ENCODE data around the gene SAE1. TPM values are rescaled to one million over a fixed set of nuclear protein-coding genes. Genes with fewer than 3 reads are reported as not detected.

The SAE1 gene
- total RNA-seq, result 10 to 100 TPM; 35.3 to 36.0 TPM
- 100 to 1,000 TPM; 107 to 182 TPM for polyA plus RNA-seq

DNA sequence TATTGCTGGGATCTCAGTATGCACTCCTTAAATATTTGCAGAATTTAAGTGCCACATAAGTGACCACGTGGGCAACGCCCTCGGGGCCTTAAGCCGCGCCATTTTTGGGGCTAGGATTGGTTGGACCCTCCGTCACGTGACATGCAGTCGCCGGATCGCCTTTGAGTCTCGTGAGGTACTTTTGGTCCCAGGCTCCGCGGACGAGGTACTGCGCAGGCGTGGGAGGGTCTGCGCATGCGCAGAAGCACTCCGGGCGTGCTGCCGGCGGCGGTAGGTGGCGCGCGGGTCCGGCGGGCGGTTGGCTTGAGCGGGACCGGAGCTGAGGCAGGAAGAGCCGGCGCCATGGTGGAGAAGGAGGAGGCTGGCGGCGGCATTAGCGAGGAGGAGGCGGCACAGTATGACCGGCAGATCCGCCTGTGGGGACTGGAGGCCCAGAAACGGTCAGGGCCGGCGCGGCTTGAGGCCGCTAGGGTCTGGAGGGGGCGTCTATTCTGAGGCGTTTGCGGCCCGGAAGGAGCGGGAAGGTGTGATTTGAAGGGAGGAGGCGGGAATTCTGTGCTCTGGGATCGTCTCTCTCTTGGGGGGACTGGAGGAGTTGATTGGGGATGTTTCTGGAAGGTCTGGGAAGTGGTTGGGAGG, at the start of gene SAE1:
Gene SAE1 (plus strand): TSS at position 247 of the 639 bp plus-strand sequence. CDS start 96 bp downstream, at position 343.
- peaks cover 43% of the 10 kb centered on the region for H3K4me1 ChIP-seq (ENCODE audit: insufficient read depth, low read length)
- peak; percentile 88 to 91 (median 90) for DNase-seq
- intact Hi-C loops (cut with micrococcal nuclease), result loop anchor here (1.0 to 2.0 kb wide), 4 partner anchors 18 to 384 kb away; partner anchors contain the start of genes NAPA and ZC3H4
- ChIA-PET POLR2A (ENCODE audit: partially characterized antibody) (interaction anchor here (0.7 to 4.0 kb wide), 22 partner anchors 13 to 163 kb away, joined by 3 to 48 read pairs (median 4); partner anchors contain the start of genes CCDC9, INAFM1, TMEM160 and ZC3H4), CTCF (ENCODE audit: partially characterized antibody) (interaction anchor here (0.6 to 17.5 kb wide), 21 partner anchors 13 to 173 kb away, joined by 3 to 199 read pairs (median 6); partner anchors contain the start of gene ZC3H4)
- H3K27ac ChIP-seq (ENCODE audit: low read depth, low read length), result peak within 1 kb of the TSS; percentile 73
- peaks cover 5 to 21% of the 10 kb centered on the region in 2 donors for H3K36me3 Mint-ChIP-seq
- H3K27me3 ChIP-seq (ENCODE audit: insufficient read depth, low read length), result no peaks in the 10 kb centered on the region
- peak within 1 kb of the TSS; percentile 97 to 100 (median 100) for H3K4me3 Mint-ChIP-seq
- peak within 1 kb of the TSS; percentile 93 to 99 (median 98) for H3K27ac Mint-ChIP-seq
- H3K27me3 Mint-ChIP-seq, result no peaks in the 10 kb centered on the region
- peaks cover 0 to 5% (median 0%) of the 10 kb centered on the region in 8 donors for H3K9me3 Mint-ChIP-seq
- no peaks in the 10 kb centered on the region for H3K36me3 ChIP-seq (ENCODE audit: insufficient read depth, low read length)
- H3K4me1 Mint-ChIP-seq, result peaks cover 33 to 55% (median 44%) of the 10 kb centered on the region in 4 donors
- no peaks in the 10 kb centered on the region for H3K9me3 ChIP-seq (ENCODE audit: control insufficient read depth in 1 of 2, low read length in 2 of 2)
- peak within 1 kb of the TSS; percentile 82 to 89 for H3K4me3 ChIP-seq (ENCODE audit: low read length in 2 of 2)

DNA sequence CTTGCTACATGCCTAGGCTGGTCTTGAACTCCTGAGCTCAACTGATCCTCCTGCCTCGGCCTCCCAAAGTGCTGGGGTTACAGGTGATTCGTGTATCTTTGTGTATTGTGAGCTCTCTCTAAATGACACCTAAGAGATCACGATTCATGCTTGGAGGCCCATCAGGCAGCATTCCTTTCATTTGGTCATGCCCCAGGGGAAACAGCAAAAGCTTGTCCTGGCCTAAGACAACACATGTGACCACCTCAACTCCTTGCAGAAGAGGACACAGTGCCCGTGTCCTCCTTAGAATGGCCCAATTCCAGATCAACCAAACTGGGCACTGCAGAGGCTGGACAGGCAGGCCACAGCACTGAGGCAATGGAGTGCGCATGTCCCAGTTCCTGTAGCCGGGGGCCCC, 49.5 kb upstream of the SAE1 start:
- peaks cover 59% of the 10 kb centered on the region for H3K36me3 ChIP-seq (ENCODE audit: insufficient read depth, low read length)
- no peaks in the 10 kb centered on the region for H3K27me3 ChIP-seq (ENCODE audit: insufficient read depth, low read length)
- H3K9me3 ChIP-seq (ENCODE audit: control insufficient read depth in 1 of 2, low read length in 2 of 2), result no peaks in the 10 kb centered on the region
- ChIA-PET POLR2A (ENCODE audit: partially characterized antibody) (interaction anchor here (1.7 to 8.5 kb wide), 2 partner anchors 29 to 45 kb away, joined by 5 to 109 read pairs; partner anchors contain the start of gene ZC3H4), CTCF (ENCODE audit: partially characterized antibody) (interaction anchor here (1.1 to 9.5 kb wide), 10 partner anchors 12 to 164 kb away, joined by 3 to 123 read pairs (median 23); partner anchors contain the start of genes SAE1 and ZC3H4)
- DNase-seq, result no peak
- H3K4me3 ChIP-seq (ENCODE audit: low read length in 2 of 2), result no peak overlapping the region
- Mint-ChIP-seq H3K4me1 (peaks cover 0 to 4% (median 0%) of the 10 kb centered on the region in 4 donors), H3K4me3 (no peak overlapping the region), H3K36me3 (peaks cover 44 to 69% of the 10 kb centered on the region in 2 donors), H3K9me3 (no peaks in the 10 kb centered on the region), H3K27me3 (no peaks in the 10 kb centered on the region), H3K27ac (peak overlapping the region in 1 of 7 donors; percentile 24)
- no peaks in the 10 kb centered on the region for H3K4me1 ChIP-seq (ENCODE audit: insufficient read depth, low read length)
- intact Hi-C loops (cut with micrococcal nuclease), result no loop called here
- no peak overlapping the region for H3K27ac ChIP-seq (ENCODE audit: low read depth, low read length)

DNA sequence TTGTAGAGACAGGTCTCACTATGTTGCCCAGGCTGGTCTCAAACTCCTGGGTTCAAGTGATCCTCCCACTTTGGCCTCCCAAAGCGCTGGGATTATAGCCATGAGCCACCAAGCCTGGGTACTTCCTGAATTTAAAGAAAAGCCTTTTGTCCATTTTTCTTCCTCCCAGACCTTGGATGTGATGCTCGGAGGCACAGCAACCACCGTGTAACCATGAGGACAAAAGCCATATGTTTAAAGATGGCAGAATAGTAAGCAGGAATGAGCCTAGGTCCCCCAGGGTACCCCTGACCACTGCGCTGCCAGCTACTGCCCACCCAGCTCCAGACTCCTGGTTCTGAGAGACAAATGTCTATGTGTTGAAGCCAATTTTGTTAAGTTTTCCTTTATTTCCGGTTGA, 48.1 kb upstream of the SAE1 start:
- Histone ChIP-seq H3K27ac (ENCODE audit: low read depth, low read length) (no peak overlapping the region), H3K27me3 (ENCODE audit: insufficient read depth, low read length) (no peaks in the 10 kb centered on the region), H3K9me3 (ENCODE audit: control insufficient read depth in 1 of 2, low read length in 2 of 2) (no peaks in the 10 kb centered on the region), H3K36me3 (ENCODE audit: insufficient read depth, low read length) (peaks cover 56% of the 10 kb centered on the region), H3K4me1 (ENCODE audit: insufficient read depth, low read length) (no peaks in the 10 kb centered on the region), H3K4me3 (ENCODE audit: low read length in 2 of 2) (no peak overlapping the region)
- ChIA-PET CTCF (ENCODE audit: partially characterized antibody) (interaction anchor here (4.2 to 9.5 kb wide), 5 partner anchors 11 to 162 kb away, joined by 17 to 123 read pairs (median 83); partner anchors contain the start of gene ZC3H4), POLR2A (ENCODE audit: partially characterized antibody) (interaction anchor here (1.2 to 8.5 kb wide), 3 partner anchors 12 to 28 kb away, joined by 3 to 109 read pairs (median 12); partner anchors contain the start of gene ZC3H4)
- no peak for DNase-seq
- Mint-ChIP-seq H3K4me1 (peaks cover 0 to 3% (median 0%) of the 10 kb centered on the region in 4 donors), H3K27me3 (no peaks in the 10 kb centered on the region), H3K4me3 (no peak overlapping the region), H3K36me3 (peaks cover 48 to 72% of the 10 kb centered on the region in 2 donors), H3K27ac (no peak overlapping the region), H3K9me3 (no peaks in the 10 kb centered on the region)
- intact Hi-C loops (cut with micrococcal nuclease), result no loop called here

DNA sequence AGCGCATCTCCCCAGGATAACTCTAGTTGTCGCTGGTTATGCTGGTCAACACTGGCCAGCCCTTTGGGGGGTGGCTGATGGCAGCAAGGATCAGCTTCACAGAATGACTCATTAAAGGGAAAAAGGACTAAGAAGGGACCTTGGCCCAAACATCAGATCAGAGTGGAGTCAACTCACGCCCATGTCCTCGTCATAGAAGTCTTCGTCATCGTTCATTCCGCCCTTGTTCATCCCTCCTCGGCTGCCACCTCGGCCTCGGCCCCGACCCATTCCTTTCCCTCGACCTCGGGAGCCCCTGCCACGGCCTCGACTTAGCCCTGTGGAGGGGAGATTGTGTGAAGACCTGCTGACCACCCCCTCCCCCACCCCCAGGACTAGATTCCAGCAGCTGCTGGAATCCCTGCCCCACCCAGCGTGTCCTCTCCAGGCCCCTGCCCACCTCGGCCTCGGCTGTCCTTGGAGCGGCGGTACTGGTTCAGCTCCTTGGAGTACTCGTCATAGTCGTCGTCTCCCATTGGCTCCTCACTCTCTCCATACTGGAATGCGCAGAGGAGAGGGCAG, 45.7 kb upstream of the SAE1 start:
- CTCF ChIA-PET (ENCODE audit: partially characterized antibody), result interaction anchor here (1.4 to 9.5 kb wide), 3 partner anchors 10 to 42 kb away, joined by 8 to 123 read pairs (median 108); no protein-coding TSS in a partner anchor
- peaks cover 49 to 75% of the 10 kb centered on the region in 2 donors for H3K36me3 Mint-ChIP-seq
- no peak overlapping the region for H3K27ac Mint-ChIP-seq

DNA sequence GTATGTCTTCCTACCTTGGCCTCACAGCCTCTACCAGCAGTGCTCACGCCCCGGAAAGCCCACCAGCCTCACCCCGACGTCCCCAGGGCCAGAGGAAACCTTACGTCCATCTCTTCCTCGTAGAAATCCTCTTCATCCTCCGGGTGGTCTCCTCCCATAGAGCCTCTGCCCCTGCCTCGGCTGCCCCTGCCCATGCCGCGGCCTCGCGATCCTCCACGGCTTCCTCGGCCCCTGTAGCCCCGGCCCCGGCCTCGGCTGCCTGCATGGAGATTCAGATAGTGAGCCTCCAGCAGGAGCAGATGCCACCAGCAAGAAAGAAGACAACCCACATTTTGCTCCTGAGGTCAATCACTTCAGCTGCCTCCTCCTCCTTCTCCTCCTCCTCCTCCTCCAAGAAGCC, 44.4 kb upstream of the SAE1 start:
- DNase-seq, result no peak
- Histone ChIP-seq H3K27me3 (ENCODE audit: insufficient read depth, low read length) (no peaks in the 10 kb centered on the region), H3K9me3 (ENCODE audit: control insufficient read depth in 1 of 2, low read length in 2 of 2) (no peaks in the 10 kb centered on the region), H3K4me1 (ENCODE audit: insufficient read depth, low read length) (no peaks in the 10 kb centered on the region), H3K4me3 (ENCODE audit: low read length in 2 of 2) (no peak overlapping the region), H3K27ac (ENCODE audit: low read depth, low read length) (no peak overlapping the region), H3K36me3 (ENCODE audit: insufficient read depth, low read length) (peaks cover 60% of the 10 kb centered on the region)
- H3K4me3 Mint-ChIP-seq, result no peak overlapping the region
- peak overlapping the region in 4 of 7 donors; percentile 66 to 89 (median 72) for H3K27ac Mint-ChIP-seq
- H3K27me3 Mint-ChIP-seq, result no peaks in the 10 kb centered on the region
- intact Hi-C loops (cut with micrococcal nuclease), result no loop called here
- no peaks in the 10 kb centered on the region for H3K9me3 Mint-ChIP-seq
- peaks cover 51 to 76% of the 10 kb centered on the region in 2 donors for H3K36me3 Mint-ChIP-seq
- ChIA-PET POLR2A (ENCODE audit: partially characterized antibody) (interaction anchor here (8.5 kb wide), 1 partner anchor 24 kb away, joined by 109 read pairs; the partner anchor contains the start of gene ZC3H4), CTCF (ENCODE audit: partially characterized antibody) (no interaction called here)
- peaks cover 0 to 8% (median 2%) of the 10 kb centered on the region in 4 donors for H3K4me1 Mint-ChIP-seq

More for the DNA sequence above, 45.7 kb upstream of the SAE1 start:
- Mint-ChIP-seq H3K9me3 (no peaks in the 10 kb centered on the region), H3K4me1 (peaks cover 0 to 3% (median 0%) of the 10 kb centered on the region in 4 donors), H3K27me3 (no peaks in the 10 kb centered on the region), H3K4me3 (no peak overlapping the region)
- H3K36me3 ChIP-seq (ENCODE audit: insufficient read depth, low read length), result peaks cover 61% of the 10 kb centered on the region
- no peaks in the 10 kb centered on the region for H3K27me3 ChIP-seq (ENCODE audit: insufficient read depth, low read length)
- no peaks in the 10 kb centered on the region for H3K4me1 ChIP-seq (ENCODE audit: insufficient read depth, low read length)
- no peak for DNase-seq
- H3K4me3 ChIP-seq (ENCODE audit: low read length in 2 of 2), result no peak overlapping the region
- intact Hi-C loops (cut with micrococcal nuclease), result no loop called here
- POLR2A ChIA-PET (ENCODE audit: partially characterized antibody), result interaction anchor here (3.2 to 8.5 kb wide), 2 partner anchors 10 to 25 kb away, joined by 12 to 109 read pairs; partner anchors contain the start of gene ZC3H4
- no peak overlapping the region for H3K27ac ChIP-seq (ENCODE audit: low read depth, low read length)
- no peaks in the 10 kb centered on the region for H3K9me3 ChIP-seq (ENCODE audit: control insufficient read depth in 1 of 2, low read length in 2 of 2)

DNA sequence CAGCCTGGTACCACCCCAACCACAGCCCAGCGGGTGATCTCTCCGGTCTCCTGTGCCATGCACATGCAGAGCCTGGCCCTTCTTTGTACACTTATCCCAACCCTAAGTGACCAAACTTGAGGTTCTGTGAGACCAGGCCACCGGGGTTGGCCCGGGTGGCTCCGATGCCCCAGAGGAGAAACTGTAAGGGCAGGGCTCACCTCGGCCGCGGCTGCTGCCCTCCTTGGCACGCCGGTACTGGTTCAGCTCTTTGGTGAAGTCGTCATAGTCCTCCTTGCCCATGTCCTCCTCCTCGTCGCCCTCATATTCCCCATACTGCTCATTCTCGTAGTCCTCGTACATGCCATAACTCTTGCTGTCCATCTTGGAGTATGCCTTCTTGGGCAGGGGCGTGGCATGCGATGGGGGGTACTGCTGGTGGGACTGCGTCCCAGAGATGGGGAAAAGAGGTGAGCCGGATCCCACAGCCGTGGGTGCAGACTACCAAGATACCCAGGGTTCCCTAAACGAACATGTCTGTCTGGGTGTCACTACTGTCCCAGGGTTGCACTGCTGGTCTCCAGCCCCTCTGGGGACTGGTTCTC, 40.8 kb upstream of the SAE1 start:
- Mint-ChIP-seq H3K27ac (peak overlapping the region in 3 of 7 donors; percentile 5 to 29 (median 12)), H3K4me1 (peaks cover 8 to 30% (median 17%) of the 10 kb centered on the region in 4 donors), H3K4me3 (no peak overlapping the region), H3K9me3 (no peaks in the 10 kb centered on the region), H3K36me3 (peaks cover 40 to 69% of the 10 kb centered on the region in 2 donors), H3K27me3 (no peaks in the 10 kb centered on the region)
- H3K4me3 ChIP-seq (ENCODE audit: low read length in 2 of 2), result no peak overlapping the region
- ChIA-PET POLR2A (ENCODE audit: partially characterized antibody) (no interaction called here), CTCF (ENCODE audit: partially characterized antibody) (interaction anchor here (7.8 kb wide), 1 partner anchor 9 kb away, joined by 46 read pairs; no protein-coding TSS in a partner anchor)
- no peak for DNase-seq
- H3K27ac ChIP-seq (ENCODE audit: low read depth, low read length), result no peak overlapping the region
- H3K4me1 ChIP-seq (ENCODE audit: insufficient read depth, low read length), result peaks cover 17% of the 10 kb centered on the region
- intact Hi-C loops (cut with micrococcal nuclease), result no loop called here
- H3K36me3 ChIP-seq (ENCODE audit: insufficient read depth, low read length), result peaks cover 46% of the 10 kb centered on the region
- no peaks in the 10 kb centered on the region for H3K9me3 ChIP-seq (ENCODE audit: control insufficient read depth in 1 of 2, low read length in 2 of 2)
- H3K27me3 ChIP-seq (ENCODE audit: insufficient read depth, low read length), result no peaks in the 10 kb centered on the region
